Measurements from ENCODE around the gene GPC6.
A peak's percentile ranks its signal among the peaks of the same experiment; 100 is the strongest.

Gene GPC6

GRCh38 chr13:93755341-93755740 is 528.7 kb downstream of the GPC6 start:
- Histone ChIP-seq H3K27me3 (ENCODE audit: low read depth, low read length) (no peaks in the 10 kb centered on the region), H3K4me2 (ENCODE audit: low read length) (no peak overlapping the region), H3K4me3 (ENCODE audit: low read length) (no peak overlapping the region), H2AFZ (ENCODE audit: low read depth, low read length) (no peak overlapping the region), H4K20me1 (ENCODE audit: insufficient read depth, low read length) (no peaks in the 10 kb centered on the region), H3K9me3 (ENCODE audit: insufficient read depth, low read length) (no peaks in the 10 kb centered on the region), H3K79me2 (ENCODE audit: low read length) (no peaks in the 10 kb centered on the region), H3K9ac (ENCODE audit: low read length) (no peak overlapping the region), H3K27ac (ENCODE audit: low read length) (no peak overlapping the region), H3K4me1 (ENCODE audit: low read length) (no peaks in the 10 kb centered on the region), H3K36me3 (replicated peaks; ENCODE audit: low read depth, low read length) (no peaks in the 10 kb centered on the region)
- TF ChIP-seq CTCF (IDR thresholded peaks at IDR 0.05; ENCODE audit: low read depth, low read length) (no peak), EZH2phosphoT487 (IDR thresholded peaks at IDR 0.05; ENCODE audit: low read depth) (no peak)

- Histone ChIP-seq H3K36me3 (replicated peaks; ENCODE audit: low read depth, low read length) (no peaks in the 10 kb centered on the region), H3K79me2 (ENCODE audit: low read length) (no peaks in the 10 kb centered on the region), H3K27me3 (ENCODE audit: low read depth, low read length) (no peaks in the 10 kb centered on the region), H3K27ac (ENCODE audit: low read length) (no peak overlapping the region), H3K9ac (ENCODE audit: low read length) (no peak overlapping the region), H2AFZ (ENCODE audit: low read depth, low read length) (0 out of 2 replicates have a peak overlapping the region, but pooled peaks have one; percentile 28), H3K9me3 (ENCODE audit: insufficient read depth, low read length) (no peaks in the 10 kb centered on the region), H3K4me2 (ENCODE audit: low read length) (no peak overlapping the region), H4K20me1 (ENCODE audit: insufficient read depth, low read length) (no peaks in the 10 kb centered on the region), H3K4me1 (ENCODE audit: low read length) (no peaks in the 10 kb centered on the region), H3K4me3 (ENCODE audit: low read length) (no peak overlapping the region)
- TF ChIP-seq EZH2phosphoT487 (IDR thresholded peaks at IDR 0.05; ENCODE audit: low read depth): no peak
- TF ChIP-seq CTCF (IDR thresholded peaks at IDR 0.05; ENCODE audit: low read depth, low read length): no peak
Measured at GRCh38 chr13:93758575-93758974, 532.0 kb downstream of the GPC6 start.

GRCh38 chr13:93762708-93763426 is 536.3 kb downstream of the GPC6 start:
- Histone ChIP-seq H3K36me3 (replicated peaks; ENCODE audit: low read depth, low read length) (no peaks in the 10 kb centered on the region), H3K79me2 (ENCODE audit: low read length) (no peaks in the 10 kb centered on the region), H3K4me3 (ENCODE audit: low read length) (no peak overlapping the region), H3K27me3 (ENCODE audit: low read depth, low read length) (no peaks in the 10 kb centered on the region), H3K27ac (ENCODE audit: low read length) (no peak overlapping the region), H3K4me2 (ENCODE audit: low read length) (no peak overlapping the region), H4K20me1 (ENCODE audit: insufficient read depth, low read length) (no peaks in the 10 kb centered on the region), H3K4me1 (ENCODE audit: low read length) (no peaks in the 10 kb centered on the region), H3K9ac (ENCODE audit: low read length) (no peak overlapping the region), H2AFZ (ENCODE audit: low read depth, low read length) (no peak overlapping the region), H3K9me3 (ENCODE audit: insufficient read depth, low read length) (no peaks in the 10 kb centered on the region)
- no peak for TF ChIP-seq CTCF (IDR thresholded peaks at IDR 0.05; ENCODE audit: low read depth, low read length)

GRCh38 chr13:93765062-93765461 is 538.5 kb downstream of the GPC6 start:
- Histone ChIP-seq H3K9ac (ENCODE audit: low read length) (no peak overlapping the region), H3K27ac (ENCODE audit: low read length) (no peak overlapping the region), H3K9me3 (ENCODE audit: insufficient read depth, low read length) (no peaks in the 10 kb centered on the region), H3K4me1 (ENCODE audit: low read length) (no peaks in the 10 kb centered on the region), H2AFZ (ENCODE audit: low read depth, low read length) (no peak overlapping the region), H3K36me3 (replicated peaks; ENCODE audit: low read depth, low read length) (no peaks in the 10 kb centered on the region), H3K27me3 (ENCODE audit: low read depth, low read length) (no peaks in the 10 kb centered on the region), H3K79me2 (ENCODE audit: low read length) (no peaks in the 10 kb centered on the region), H3K4me2 (ENCODE audit: low read length) (no peak overlapping the region), H4K20me1 (ENCODE audit: insufficient read depth, low read length) (no peaks in the 10 kb centered on the region), H3K4me3 (ENCODE audit: low read length) (no peak overlapping the region)
- TF ChIP-seq CTCF (IDR thresholded peaks at IDR 0.05; ENCODE audit: low read depth, low read length) (no peak), EZH2phosphoT487 (IDR thresholded peaks at IDR 0.05; ENCODE audit: low read depth) (no peak)
